ENCODE measurements around the gene ALDH1B1.

Gene ALDH1B1

DNA sequence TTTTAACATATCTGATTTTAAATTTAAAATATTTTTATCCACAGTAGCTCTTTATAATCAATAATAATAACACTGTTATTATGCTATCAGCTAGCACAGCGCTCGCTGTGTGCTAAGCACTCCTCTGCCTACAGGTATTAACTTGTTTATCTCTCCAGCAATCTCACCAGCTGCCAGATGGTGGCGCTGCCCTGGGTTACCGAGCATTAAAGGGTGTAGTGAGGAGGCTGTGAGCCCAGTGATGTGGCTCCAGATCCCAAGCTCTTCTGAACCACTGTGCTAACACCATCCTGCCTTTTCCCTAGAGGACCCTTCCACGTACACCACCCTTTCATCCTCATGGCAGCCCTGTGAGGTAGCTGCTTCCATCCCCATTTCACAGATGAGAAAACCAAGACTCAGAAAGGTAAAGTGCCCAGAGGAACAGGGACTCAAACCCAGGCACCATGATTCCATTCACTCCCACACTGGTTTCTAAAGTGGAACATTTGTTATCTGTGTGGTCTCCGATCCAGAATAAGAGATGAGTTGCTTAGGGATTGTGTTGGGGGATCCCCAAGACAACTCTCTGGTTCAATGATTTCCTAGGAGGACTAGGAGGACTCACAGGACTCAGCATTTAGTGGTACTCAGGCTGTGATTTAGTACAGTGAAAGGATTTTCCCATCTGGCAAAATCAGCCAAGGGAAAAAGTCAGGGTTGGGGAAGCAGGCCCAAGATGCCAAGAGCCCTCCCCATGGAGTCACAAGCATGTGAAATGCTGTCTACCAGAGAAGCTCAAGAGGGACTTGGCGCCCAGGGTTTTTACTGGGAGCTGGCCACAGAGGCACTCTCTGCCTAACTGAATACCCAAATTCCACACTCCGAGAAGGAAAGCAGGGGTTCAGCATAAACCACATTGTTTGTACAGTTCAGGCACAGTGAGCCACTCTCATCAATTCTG lies 24.8 kb downstream of the ALDH1B1 start:
- peak; percentile 4 for DNase-seq

- DNase-seq, result no peak
Measured at GRCh38 chr9:38418366-38418765, 25.9 kb downstream of the ALDH1B1 start.

DNA sequence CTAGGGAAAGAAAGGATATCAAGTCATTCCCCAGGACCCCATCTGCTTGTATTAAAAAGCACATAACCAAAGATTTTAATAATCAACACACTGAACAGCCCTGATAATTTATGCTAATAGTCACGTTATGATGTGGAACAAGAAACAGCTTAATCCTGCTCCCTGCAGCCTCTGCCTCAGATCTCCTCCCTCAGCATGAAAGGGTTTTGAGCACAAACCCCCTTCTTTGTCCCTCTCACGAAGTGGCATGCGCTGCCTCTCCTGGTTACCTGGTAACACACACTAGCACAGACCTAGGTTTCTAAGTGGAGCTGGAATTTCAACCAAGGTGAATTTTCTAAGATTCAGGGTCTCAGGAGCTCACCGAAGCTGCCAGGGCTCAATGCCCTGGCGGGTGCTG lies 26.7 kb downstream of the ALDH1B1 start:
- DNase-seq, result no peak

- DNase-seq, result no peak
Measured at GRCh38 chr9:38421498-38422211, 29.2 kb downstream of the ALDH1B1 start.

- DNase-seq, result no peak
Measured at GRCh38 chr9:38422555-38423260, 30.2 kb downstream of the ALDH1B1 start.

GRCh38 chr9:38423273-38423972 lies 30.9 kb downstream of the ALDH1B1 start:
- DNase-seq, result no peak

- no peak for DNase-seq
Measured at GRCh38 chr9:38423973-38424843, 31.7 kb downstream of the ALDH1B1 start, which contains the start of gene IGFBPL1. IGFBPL1 (minus strand) TSS chr9:38424454; CDS start chr9:38424424, 30 bp downstream.

- no peak for DNase-seq
Measured at GRCh38 chr9:38424918-38425317, 32.4 kb downstream of the ALDH1B1 start.

DNA sequence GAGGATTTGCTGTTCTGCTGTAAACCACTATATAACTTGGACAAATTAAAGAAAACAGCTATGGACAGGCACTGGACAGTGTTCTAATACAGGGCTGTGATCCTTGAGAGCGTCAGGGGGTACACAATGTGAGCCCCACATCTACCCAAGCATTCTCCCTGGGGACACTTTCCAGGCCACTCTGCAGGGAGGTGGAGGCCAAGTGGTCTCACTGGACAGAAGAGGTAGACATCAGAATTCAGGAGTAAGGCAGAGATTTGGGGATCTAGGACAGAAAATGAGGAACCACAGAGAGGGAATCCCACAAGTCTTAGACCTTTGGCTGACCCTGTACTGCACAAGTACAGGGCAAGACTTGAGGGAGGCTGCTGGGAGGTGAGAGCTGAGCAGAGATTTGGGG lies 35.6 kb downstream of the ALDH1B1 start:
- DNase-seq, result no peak

DNA sequence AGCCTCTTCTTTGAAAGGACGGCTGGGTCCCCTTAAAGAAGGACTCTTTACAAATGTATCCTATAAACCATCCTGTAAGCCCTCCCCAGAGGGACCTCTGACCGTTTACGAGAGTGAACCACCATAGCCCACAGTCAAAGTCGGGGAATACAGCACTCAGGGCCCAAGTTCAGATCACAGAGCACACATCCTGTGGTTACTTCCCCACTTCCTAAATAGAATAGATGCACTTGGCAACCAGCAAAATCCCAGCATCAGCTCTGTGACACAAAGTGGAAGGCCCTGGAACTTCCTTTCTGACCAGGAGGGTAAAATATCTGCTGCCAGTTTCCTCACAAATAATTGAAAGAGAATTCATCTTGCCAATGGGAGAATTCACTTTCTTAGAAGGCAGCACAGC lies 38.6 kb downstream of the ALDH1B1 start:
- peak; percentile 62 for DNase-seq

DNA sequence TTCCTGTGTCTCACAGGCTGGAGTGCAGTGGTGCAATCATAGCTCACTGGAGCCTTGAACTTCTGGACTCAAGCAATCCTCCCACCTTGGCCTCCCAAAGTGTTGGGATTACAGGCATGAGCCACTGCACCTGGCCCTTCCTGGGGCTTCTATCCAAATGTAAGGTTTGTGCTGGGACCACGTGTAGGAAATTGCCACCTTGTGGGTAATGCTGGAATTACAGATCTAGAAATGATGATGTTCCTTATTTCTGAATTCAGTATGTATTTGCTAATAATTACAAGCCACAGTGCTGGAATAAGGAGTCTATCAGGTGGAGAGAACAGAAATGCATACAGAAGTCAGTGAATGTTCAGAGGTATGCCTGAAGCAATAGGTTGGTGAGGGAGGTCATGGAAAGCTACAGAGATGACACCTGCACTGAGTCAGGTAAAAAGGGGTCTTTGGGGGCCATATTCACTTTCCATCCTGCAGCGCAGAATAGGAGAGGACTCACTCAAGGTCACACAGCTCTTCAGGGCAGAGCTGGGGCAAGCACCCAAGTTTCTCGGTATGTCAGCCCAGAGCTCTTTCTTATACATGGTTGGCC lies 40.5 kb downstream of the ALDH1B1 start:
- peak; percentile 28 for DNase-seq

DNA sequence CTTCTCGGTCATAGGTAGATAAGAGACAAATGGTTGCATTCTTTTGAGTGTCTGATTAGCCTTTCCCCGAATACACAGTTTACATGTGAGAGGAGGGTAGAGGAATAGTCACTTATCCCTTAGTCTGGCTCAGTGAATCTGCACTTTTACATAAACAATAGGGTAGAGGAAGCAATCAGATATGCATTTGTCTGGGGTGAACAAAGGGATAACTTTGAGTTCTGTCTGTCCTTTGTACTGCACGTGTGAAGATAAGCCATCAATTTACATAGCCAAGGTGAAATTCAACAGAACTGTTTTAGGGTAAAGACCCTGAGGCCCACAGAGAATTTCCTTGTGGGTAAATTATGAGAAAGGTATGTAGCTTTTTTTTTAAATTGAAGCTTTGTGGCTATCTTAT lies 41.9 kb downstream of the ALDH1B1 start:
- DNase-seq, result no peak

- DNase-seq, result no peak
Measured at GRCh38 chr9:38434853-38435252, 42.4 kb downstream of the ALDH1B1 start.

DNA sequence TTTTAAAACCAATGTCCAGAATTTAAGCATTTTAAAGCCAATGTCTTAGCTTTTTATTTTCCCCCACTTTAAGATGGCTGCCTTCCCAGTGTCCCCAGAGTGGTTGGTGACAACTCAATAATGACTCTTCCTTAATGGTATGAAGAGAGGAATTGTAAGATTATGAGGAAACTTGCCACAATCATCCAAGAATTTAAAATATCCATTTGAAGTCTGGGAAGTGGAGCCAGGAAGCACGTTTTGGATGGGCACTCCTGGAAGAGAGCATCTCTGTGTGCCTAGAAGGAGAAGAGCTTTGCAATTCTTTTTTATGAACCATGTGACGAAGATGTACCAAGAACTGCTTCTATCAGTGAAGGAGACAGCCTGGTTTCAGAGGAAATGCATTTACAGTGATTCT lies 43.0 kb downstream of the ALDH1B1 start:
- no peak for DNase-seq

- DNase-seq, result no peak
Measured at GRCh38 chr9:38436708-38437107, 44.2 kb downstream of the ALDH1B1 start.

- peak; percentile 51 for DNase-seq
Measured at GRCh38 chr9:38437193-38437823, 44.8 kb downstream of the ALDH1B1 start.

DNA sequence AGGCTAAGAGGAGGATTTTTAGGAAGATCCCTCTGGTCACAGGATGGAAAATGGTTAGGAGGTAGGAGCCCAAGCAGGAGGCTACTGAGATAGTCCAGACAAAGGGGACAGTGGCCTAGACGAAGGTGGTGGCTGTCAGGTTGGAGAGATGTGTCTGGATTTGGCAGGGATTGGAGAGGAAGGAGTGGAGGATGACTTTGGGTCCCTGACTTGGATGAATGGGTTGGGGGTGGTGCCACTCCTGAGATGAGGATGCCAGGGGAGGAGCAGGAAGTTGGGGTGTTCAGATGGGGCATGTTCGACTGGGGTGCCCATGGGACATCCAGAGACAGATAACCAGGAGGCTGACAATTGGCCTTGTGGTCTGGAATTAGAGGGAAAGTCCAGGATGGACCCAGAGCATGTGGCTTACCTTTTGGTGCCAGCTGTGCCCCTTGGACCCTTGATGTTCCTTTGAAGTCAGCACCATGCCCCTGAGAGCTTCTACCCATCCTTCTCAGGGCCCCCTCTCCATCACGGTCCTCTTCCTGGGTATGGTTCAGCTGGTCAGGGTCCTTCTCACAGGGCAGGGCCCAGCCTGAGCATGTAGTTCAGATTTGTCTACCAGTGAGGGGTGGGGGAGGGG lies 46.9 kb downstream of the ALDH1B1 start:
- no peak for DNase-seq

- no peak for DNase-seq
Measured at GRCh38 chr9:38439916-38440301, 47.4 kb downstream of the ALDH1B1 start.

- peak; percentile 31 for DNase-seq
Measured at GRCh38 chr9:38440516-38440915, 48.0 kb downstream of the ALDH1B1 start.

- no peak for DNase-seq
Measured at GRCh38 chr9:38441347-38442085, 49.0 kb downstream of the ALDH1B1 start.
